DND-41 (cell line): ENCODE results near the gene CACNA1A.

Experiments used
- CTCF ChIP-seq: IDR thresholded peaks from 2 replicates; pipeline ENCODE4 v1.5.1; 2012; ENCODE audit warnings: borderline replicate concordance, low read length, moderate library complexity, mild to moderate bottlenecking; ENCODE audit not compliant: poor library complexity, severe bottlenecking; ENCODE audit errors: extremely low read depth
- EZH2 ChIP-seq: IDR thresholded peaks from 3 replicates; pipeline ENCODE4 v1.6.1; 2012; ENCODE audit warnings: borderline replicate concordance, low read depth, mild to moderate bottlenecking, moderate library complexity, low read length, inconsistent platforms; ENCODE audit not compliant: severe bottlenecking

- no peak for TF ChIP-seq CTCF
- no peak for TF ChIP-seq EZH2
These were observed 178.0 kb downstream of the CACNA1A start for GRCh38 chr19:13328241-13328640.
